Measurements from ENCODE around the gene CISD2.

GRCh38 chr4:102918859-102919258 lies 50.1 kb downstream of the CISD2 start:
- no peak for TF ChIP-seq CHD4 (IDR thresholded peaks at IDR 0.05; ENCODE audit: borderline replicate concordance)
- TF ChIP-seq EP300 (IDR thresholded peaks at IDR 0.05): no peak
- TF ChIP-seq, protein P1, sequence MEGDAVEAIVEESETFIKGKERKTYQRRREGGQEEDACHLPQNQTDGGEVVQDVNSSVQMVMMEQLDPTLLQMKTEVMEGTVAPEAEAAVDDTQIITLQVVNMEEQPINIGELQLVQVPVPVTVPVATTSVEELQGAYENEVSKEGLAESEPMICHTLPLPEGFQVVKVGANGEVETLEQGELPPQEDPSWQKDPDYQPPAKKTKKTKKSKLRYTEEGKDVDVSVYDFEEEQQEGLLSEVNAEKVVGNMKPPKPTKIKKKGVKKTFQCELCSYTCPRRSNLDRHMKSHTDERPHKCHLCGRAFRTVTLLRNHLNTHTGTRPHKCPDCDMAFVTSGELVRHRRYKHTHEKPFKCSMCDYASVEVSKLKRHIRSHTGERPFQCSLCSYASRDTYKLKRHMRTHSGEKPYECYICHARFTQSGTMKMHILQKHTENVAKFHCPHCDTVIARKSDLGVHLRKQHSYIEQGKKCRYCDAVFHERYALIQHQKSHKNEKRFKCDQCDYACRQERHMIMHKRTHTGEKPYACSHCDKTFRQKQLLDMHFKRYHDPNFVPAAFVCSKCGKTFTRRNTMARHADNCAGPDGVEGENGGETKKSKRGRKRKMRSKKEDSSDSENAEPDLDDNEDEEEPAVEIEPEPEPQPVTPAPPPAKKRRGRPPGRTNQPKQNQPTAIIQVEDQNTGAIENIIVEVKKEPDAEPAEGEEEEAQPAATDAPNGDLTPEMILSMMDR (IDR thresholded peaks at IDR 0.05): no peak
- no peak for TF ChIP-seq NR3C1 (IDR thresholded peaks at IDR 0.05)
- no peak for TF ChIP-seq KDM1A (IDR thresholded peaks at IDR 0.05; ENCODE audit: low read depth)
- TF ChIP-seq POLR2A (IDR thresholded peaks at IDR 0.05; ENCODE audit: low read length): no peak
- no peak for TF ChIP-seq RAD21 (conservative IDR thresholded peaks at IDR 0.05 in 1 of 2, IDR thresholded peaks at IDR 0.05 in 1 of 2)
- TF ChIP-seq MAFK (IDR thresholded peaks at IDR 0.05; ENCODE audit: partially characterized antibody): no peak
- no peak for TF ChIP-seq PHF8 (IDR thresholded peaks at IDR 0.05; ENCODE audit: borderline replicate concordance, low read depth)
- no peak for TF ChIP-seq SREBF2 (IDR thresholded peaks at IDR 0.05)
- TF ChIP-seq, protein P2, sequence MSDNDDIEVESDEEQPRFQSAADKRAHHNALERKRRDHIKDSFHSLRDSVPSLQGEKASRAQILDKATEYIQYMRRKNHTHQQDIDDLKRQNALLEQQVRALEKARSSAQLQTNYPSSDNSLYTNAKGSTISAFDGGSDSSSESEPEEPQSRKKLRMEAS (IDR thresholded peaks at IDR 0.05): no peak
- no peak for TF ChIP-seq JUN (IDR thresholded peaks at IDR 0.05)
- no peak for TF ChIP-seq KDM5A (IDR thresholded peaks at IDR 0.05)

Measured in A549 (cell line).